ENCODE results near the gene KMT2C.
"Not testable (repeated sequence)": the region's sequence is repeated elsewhere in the genome, so short reads cannot be mapped to it uniquely, and the experiment has no call there.

DNA sequence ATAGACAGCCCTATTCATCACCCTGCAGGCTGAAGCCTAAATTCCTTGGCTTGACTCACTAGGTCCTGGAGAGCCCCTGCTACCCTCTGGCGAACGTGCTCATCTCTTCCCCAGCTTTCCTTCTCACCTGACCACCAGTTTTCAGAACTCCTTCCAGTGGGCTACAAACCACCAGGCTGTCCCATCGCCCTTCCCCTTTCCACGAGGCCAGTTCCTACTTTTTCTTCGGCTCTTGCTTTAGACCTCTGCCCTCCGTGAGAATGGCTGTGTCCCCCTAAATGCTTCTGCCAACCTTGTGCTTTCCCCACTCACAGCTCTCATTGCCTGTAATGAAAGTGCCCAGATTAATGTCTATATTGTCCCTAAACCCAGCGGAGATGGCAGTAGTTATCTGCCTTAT lies 5.4 kb upstream of the KMT2C start:
- TF ChIP-seq, protein P1, sequence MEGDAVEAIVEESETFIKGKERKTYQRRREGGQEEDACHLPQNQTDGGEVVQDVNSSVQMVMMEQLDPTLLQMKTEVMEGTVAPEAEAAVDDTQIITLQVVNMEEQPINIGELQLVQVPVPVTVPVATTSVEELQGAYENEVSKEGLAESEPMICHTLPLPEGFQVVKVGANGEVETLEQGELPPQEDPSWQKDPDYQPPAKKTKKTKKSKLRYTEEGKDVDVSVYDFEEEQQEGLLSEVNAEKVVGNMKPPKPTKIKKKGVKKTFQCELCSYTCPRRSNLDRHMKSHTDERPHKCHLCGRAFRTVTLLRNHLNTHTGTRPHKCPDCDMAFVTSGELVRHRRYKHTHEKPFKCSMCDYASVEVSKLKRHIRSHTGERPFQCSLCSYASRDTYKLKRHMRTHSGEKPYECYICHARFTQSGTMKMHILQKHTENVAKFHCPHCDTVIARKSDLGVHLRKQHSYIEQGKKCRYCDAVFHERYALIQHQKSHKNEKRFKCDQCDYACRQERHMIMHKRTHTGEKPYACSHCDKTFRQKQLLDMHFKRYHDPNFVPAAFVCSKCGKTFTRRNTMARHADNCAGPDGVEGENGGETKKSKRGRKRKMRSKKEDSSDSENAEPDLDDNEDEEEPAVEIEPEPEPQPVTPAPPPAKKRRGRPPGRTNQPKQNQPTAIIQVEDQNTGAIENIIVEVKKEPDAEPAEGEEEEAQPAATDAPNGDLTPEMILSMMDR (IDR thresholded peaks at IDR 0.05; ENCODE audit: low read length) = not testable (repeated sequence)
- not testable (repeated sequence) for TF ChIP-seq EZH2 (optimal IDR thresholded peaks at IDR 0.05; ENCODE audit: low read depth, low read length)
